Activated T-cell treated with anti-CD3 and anti-CD28 coated beads for 4 hours (primary cell): ENCODE results near the gene AOAH.
A peak's percentile ranks its signal among the peaks of the same experiment; 100 is the strongest.

Source experiments
- DNase-seq: peaks from one replicate; pipeline ENCODE4 v3.0.0-alpha.2; 2020

Gene AOAH, protein sequence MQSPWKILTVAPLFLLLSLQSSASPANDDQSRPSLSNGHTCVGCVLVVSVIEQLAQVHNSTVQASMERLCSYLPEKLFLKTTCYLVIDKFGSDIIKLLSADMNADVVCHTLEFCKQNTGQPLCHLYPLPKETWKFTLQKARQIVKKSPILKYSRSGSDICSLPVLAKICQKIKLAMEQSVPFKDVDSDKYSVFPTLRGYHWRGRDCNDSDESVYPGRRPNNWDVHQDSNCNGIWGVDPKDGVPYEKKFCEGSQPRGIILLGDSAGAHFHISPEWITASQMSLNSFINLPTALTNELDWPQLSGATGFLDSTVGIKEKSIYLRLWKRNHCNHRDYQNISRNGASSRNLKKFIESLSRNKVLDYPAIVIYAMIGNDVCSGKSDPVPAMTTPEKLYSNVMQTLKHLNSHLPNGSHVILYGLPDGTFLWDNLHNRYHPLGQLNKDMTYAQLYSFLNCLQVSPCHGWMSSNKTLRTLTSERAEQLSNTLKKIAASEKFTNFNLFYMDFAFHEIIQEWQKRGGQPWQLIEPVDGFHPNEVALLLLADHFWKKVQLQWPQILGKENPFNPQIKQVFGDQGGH

DNA sequence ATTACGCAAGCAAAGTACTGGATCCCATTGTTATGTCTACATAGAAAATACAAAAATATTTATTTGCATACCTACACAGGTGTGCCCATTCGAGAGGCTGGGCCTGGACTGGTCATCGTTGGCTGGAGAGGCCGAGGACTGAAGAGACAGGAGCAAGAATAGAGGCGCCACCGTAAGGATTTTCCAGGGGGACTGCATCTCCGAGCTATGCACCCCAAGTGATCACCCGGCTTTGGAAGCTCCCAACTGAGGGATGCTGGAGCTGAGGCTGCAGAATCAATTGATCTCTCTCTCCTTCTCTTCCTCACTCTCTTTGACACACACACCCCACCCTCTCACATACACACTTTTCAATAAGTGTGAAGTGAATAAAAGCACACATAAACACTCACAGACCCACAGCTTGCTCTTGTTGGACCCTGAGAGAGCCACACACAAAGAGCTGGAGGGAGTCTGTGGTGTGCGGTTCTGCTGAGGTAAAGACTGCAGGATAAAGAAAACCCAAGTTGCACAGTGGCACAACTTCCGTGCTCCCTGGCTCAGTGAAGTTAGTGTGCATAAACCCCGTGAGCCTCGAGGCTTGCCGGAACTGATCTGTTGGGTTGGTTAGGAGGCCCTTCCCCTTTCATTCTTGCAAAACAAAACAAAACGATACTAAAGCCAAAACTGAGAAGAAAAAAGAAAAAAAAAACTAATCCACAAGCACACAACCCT is at the start of gene AOAH:
AOAH (minus strand) TSS at position 544 of the 714 bp plus-strand sequence; CDS start at position 198, 346 bp downstream.
- DNase-seq: peak; percentile 34

DNA sequence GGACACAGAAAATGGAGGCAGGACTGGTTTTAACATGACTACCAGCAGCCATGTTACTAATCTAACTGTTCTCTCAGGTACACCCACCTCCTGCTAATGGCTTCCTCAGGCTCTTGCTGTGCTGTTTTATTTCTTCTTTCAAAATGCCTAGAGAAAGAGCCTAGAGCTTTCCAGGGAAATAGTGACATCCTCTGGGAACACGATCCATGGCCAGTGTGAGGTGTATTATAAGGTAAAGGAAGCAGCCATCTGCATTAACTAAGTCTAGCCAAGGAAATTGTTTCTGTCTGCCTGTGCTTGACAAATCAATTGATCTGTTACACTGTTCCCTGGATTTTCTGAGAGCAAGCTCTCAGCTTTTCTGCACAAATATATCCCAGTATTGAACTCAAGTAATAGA is 42.2 kb upstream of the AOAH start:
- no peak for DNase-seq

DNA sequence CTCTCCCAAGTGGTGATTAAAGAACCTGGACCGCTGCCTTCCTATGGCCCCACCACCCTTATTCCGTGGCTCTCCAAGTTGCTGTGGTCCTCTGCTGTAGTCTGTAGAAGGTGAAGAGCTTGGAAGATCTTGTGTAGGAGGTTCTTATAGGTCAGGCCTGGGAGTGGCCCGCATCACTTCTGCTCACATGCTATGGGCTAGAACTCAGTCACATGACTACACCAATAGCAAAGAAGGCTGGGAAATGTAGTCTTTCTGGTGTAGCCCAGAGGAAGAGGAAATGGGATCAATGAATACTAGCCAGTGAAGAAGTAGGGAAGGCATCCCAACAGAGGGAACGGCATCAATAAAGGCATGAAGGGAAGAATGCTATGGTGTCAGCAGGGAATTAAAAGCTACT is 41.3 kb upstream of the AOAH start:
- no peak for DNase-seq

DNA sequence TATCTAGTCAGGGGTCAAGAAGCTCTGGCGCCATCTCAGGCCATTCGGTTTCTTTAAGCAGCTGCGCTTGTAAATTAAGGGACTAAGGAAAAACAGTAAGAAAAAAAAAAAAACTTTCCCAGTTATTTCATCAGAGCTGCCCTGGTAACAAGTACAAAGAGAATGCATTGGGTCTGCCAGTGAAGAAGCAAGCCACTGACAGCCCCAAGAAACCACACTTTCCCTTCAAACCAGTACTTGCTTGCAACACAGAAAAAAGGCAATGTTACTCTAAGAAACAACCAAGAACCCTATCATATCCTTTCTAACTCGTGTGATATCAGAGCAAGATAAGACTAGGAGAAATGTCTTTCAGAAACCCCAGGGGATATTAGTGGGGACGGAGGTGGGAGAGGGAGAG is 40.6 kb upstream of the AOAH start:
- DNase-seq: no peak

DNA sequence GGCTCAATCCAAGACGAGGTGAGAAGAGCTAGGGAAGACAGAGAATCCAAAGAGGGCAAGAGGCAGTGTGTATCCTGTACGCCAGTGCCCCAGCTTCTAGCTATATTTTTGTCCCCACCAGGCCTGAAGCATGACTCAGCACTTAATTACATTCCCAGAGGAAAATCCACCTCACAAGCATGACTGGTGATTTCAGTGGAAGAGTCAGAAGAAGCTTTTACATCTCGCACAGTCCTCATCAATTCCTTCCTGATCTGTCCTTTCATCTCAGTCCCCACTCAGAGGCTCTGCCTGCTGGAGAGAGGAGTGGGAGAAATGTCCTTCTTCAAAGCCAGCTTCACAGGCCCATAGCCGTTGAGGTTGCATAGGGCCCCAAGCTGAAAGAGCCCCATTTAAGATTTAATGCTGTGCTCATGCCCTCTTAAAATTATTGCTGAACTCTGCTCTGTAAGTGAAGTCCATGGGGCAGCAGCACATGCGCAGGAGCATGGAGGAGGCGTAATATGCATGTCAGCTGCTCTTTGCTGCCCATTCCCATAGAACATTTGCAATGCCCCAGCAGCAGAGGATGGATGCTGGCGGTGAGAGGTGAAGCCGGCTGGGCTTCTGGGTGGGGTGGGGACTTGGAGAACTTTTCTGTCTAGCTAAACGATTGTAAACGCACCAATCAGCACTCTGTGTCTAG is 39.0 kb upstream of the AOAH start:
- no peak for DNase-seq

DNA sequence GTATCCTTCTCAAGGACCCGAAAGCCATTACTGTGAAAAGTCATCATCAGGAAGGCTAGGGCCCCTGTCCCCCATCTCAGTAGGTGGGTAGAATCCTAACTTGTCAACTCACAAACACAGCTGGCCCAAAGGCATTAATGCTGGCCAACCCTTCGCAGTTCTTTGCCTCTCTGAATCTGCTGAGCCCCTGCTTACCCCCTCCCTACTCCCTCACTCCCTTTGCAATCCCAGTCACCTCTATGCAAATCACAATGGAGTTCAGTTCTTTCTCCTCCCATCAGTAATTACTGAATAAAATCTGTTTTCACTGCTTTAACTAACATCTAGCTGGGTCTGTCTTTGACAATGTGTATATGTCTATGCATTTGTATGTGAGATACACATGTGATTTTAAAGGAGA is 38.1 kb upstream of the AOAH start:
- DNase-seq: no peak

DNA sequence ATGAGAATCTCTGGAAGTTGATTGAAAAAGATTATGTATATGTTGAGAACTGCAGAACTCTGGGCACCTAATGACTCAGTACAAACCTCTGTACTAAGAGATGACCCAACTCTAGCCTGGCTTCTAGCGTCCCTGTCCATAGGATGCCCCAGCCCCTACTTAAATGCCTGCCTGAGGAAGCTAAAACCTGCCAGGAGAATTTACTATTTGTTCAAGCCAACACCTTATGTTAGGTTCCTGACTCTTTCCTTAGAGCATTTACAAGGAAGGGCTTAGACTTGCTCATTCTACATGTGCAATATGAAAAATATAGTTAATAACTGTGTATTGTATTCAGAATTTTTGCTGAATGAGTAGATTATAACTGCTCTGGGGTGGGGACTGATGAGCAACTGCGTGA is 37.5 kb upstream of the AOAH start:
- no peak for DNase-seq

DNA sequence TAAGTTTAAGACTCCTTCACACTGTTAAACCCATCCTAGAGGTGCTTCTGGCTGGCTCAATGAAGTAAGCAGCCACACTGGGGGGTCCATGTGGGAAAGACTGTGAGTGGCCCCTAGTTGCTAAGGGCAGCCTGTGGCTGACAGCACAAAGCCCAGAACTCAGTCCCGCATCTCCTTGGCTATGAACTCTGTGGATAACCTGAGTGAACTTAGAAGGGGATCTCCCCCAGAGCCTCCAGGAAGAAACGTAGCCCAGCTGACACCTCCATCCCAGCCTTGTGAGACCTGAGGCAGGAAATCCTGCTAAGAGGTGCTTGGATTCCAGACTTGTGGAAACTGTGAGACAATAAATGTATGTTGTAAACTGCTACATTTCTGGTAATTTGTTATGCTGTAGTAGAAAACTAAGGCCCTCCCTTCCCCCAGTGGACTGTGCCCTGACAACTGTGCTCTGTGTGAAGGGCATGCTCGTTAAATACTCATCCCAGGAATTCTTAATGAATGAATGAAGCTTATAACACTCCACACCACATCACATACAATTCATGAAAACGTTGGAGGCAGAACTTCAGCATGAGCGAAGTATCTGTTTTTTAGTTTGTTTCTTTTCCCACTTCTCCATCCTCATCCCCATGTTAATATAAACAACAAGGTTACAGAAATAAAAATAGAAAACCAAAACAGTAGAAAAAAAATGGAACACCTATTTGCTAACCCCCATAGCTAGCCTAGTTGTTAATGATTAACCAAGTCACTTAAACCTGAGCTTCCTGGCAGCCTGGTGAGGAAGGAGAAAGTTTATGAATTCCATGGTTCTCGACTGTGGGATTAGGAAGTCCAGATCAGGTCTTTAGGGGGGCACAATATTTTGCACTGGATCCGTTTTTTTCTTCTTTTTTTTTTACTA is 36.8 kb upstream of the AOAH start:
- DNase-seq: no peak

DNA sequence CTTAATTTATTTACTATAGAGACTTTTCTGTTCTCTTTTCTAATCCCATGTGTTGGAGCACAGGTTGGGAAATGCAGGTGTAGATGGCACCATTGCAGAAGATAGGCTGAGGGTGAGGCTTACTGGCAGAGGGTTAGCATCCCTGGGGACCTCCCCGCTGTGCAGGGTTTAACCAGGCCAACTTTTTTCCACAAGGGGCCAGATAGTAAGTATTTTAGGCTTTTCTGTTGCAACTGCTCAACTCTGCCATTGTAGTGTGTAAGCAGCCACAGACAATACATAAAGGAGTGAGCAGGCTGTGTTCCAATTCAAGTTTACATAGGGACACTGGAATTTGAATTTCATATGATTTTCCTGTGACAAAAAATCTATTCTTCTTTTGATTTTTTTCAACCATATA is 34.6 kb upstream of the AOAH start:
- no peak for DNase-seq

DNA sequence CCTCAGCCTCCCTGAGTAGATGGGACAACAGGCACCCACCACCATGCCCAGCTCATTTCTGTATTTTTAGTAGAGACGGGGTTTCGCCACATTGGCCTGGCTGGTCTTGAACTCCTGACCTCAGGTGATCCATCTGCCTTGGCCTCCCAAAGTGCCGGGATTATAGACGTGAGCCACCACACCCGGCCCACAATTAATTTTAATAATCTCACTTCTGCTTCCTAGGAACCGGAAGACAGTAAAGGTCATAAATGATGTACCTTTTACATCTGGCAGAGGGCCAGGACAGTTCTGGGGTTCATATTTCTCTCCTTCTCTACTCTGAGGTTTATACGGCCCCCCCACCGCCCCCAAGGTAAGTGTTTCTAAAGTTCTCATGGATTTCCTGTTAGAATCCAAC is 31.2 kb upstream of the AOAH start:
- no peak for DNase-seq

DNA sequence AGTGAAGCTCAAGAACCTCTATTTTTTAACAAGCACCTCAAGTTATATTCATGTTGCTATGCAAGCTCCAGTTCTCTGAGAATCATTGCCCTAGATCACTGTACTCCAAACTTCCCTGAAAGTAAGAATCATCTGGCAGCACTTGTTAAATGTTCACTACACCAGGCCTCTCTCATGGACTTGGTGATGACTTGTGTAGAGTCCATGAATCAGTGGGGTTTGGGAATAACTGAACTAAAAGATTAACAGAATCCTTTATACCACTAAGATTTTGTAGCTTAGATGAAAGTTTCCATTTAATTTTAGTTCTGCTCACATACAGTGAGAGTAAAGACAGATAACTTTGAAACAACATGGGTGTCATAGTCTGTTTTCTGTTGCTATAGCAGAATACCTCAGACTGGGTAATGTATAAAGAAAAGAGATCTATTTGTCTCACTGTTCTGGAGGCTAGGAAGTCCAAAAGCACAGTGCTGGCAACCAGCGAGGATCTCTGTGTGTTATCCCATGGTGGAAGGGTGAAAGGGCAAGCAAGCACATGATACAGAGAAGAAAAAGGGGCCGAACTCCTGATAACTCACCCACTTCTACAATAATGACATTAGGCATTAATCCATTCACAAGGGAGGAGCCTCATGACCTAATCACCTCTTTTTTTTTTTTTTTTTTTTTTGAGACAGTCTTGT is 27.9 kb upstream of the AOAH start:
- no peak for DNase-seq

DNA sequence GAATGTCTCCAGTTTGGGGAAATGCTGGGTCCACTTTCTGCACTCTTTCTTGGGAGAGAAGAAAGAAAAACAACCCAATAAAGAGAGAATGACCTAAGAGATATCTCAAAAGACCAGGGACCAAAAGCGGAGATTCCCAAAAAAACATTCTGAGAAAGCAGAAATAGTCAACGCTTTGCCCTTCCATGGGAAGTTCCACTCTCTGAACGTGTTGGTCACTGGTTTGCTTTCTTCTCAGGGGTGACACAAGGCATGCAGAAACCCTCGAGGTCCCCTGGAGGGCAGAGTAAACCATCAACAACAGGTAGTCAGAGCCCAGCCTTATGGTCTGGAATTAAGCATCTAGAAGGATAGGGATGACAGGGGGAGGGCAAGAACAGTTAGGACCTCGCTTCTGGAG is 26.2 kb upstream of the AOAH start:
- no peak for DNase-seq

DNA sequence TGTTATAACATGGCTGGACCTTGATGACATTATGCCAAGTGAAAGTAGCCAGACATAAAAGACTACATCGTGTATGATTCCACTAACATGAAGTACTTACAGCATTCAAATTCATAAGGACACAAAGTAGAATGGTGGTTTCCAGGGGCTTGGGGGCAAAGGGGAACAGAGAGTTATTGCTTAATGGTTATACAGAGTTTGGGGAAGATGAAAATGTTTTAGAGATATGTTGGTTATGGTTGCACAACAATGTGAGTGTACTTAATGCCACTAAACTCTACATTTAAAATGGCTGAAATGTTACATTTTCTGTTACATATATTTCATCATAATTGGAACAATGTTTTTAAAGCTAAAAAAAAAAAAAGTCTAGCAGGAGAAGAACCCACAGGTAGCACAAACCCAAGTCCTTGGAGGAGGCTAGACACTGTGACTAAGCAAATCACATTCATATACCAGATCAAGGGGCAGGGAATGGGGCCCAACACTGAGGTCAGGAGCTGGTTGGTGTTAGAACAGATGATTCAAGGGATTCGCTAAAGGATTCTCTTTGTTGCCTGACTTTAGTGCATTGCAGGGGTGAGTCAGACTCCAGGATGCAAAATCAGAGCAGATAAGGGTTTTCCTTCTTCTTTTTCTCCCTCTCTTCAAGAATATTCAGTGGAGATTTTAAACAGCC is 25.1 kb upstream of the AOAH start:
- DNase-seq: no peak

DNA sequence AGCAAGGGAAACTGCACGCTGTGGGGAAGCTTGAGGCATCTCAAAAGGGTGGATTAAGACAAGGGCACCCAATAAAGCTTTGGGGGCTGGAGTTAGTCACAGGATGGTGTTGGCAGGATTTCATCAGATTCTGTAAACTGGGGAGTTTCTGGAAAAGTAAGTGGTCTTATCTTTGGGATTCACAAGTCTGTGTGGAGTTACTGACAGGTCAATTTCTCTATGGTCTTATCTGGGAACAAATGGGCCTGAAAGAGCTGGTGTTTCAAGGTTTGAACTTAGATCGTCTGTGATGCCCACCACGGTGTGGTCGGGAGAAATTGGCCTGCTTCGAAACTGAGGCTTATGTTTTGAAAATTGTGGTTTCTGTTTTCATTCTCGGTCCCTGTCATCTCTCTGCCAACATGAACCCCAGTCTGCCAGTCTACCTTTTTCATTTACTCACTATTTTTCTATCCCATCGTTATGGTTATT is 23.8 kb upstream of the AOAH start:
- no peak for DNase-seq

DNA sequence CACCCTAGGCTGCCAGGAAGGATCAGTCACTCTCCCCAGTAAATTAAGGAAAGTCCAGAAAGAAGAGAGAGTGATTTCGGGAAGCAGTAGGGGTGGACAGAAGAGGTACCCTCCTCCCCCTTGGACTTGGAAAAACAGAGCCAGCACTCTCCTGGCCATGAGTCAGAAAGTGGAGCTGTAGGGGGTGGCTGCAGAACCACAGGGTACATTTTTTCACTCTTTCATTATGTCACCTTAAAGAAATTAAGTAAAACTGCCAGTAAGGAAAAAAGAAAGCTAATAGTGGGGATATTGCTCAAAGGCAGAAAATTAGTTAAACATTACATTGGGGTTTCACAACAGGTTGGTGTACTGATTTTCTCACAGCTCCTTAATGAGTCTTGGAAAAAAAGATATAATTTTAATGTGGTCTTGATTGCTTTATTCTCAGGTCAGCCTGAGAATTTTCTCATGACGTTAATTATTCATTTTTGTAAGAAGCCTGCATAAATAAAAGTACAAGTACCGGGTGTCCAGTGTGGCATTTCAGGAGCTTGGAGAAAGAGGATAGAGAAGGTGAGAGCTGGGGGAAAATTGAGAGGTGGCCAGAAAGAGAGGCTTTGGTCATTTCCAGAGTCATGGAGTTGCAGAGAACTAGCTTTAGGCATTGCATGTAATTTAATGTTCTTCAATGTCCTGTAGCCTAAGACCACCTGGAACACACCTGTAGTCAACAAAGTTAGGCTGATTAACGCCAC is 23.2 kb upstream of the AOAH start:
- no peak for DNase-seq

DNA sequence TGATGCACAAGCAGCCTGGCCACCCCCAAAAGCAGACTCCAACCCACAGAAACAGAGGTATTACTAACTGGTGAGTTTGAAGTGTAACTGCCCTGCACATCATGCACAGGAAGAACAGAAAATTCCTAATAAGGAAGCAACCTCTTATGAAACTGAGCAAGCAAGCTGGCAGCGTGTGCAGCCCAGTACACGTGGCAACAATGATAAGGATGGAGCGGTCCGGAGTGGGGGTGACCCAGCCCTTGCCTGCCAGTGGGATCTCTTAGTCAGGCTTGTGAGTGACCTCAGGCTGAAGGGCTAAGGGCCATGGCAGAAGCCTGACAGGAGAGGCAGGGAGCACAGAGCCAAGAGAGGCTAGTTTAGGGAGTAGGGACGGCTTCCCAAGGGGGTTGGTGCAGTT is 22.1 kb upstream of the AOAH start:
- no peak for DNase-seq

DNA sequence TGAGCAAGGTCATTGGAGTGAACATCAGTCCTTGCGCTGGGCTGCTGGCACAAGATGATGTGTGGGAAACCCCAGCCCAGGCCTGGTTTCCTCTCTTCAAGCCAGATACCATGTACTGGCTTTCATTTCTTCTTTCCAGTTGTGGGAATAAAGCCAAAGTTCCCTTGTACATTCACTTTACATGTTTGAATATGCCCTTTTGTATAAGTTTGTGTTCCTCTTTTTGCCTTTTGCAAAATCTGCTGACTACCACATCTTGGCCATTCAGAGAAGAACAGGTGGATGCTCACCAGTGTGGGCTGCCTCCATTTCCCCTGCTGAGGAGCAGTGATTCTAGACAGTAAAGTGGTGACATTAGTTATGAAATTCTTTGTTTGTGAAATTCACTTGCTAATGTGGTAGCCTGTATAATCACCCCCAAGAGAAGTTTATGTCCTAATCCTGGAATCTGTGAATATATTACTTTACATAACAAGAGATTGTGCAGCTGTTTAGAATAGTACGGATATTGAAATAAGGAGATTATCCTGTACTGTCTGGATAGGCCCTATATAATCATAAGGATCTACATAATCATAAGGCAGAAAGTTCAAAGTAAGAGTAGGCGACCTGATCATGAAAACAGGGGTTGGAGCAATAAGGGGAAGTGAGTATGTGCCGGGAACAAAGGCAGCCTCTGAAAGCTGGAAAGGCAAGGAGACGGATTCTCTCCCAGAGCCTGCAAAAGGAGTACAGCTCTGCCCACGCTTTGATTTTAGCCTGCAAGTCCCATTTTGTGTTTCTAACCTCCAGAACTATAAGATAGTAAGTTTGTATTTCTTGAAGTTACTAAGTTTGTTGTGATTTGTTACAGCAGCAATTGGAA is 18.8 kb upstream of the AOAH start:
- DNase-seq: no peak

DNA sequence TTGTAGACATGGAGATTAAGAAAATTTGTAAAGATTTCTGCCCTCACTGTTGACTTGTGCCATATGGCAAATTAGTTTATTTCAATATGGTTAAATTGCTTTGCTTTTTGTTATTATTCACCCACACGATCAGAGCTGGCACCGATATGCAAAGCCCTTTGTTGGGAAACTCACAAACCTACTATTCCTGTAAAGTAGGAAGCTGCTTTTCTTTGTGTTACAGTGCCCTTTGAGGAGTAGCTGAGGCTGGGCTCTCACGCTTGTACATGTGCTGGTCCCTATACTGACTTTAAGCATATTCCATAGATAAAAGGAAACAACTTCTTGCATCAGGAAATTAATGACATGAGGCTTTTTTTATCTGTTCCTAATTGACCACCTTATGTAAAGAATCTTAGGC is 17.6 kb upstream of the AOAH start:
- DNase-seq: no peak

DNA sequence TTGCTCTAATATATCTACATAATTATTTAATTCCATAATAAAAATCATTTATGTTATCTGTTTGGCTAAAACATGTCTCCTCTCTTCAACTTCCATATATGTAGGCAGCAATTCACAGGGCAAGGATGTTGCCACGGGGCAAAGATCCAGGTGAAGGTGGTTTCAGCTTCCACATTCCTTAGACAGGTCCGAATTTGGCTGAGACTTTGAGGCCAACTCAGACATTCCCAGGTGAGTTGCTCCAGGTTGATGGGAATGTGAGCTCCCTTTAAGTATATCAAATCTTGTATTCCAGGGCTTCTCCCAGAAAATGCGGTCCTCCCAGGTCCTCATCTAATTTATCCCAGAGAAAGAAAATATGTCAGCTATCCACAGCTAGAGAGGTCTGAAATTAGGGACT is 15.1 kb upstream of the AOAH start:
- no peak for DNase-seq

DNA sequence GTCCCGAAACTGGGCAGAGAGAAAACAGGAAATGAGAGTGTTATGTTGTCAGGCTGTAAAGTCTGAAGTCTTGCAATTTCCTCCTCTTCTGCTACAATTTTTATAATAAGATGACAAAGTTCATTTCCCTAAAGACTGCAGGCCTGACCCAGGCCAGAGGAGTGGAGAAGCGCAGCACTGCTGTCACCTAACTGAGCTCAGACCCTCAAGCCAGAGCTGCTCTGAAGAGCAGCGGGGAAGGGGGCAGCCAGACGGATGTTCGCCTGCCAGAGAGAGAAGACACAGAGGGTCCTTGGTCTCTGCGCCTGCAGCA is 12.6 kb upstream of the AOAH start:
- DNase-seq: no peak
